Stimulated activated effector memory CD8-positive, alpha-beta T cell treated with anti-CD3 and anti-CD28 coated beads, Interleukin-12 subunit alpha, Interleukin-12 subunit beta, amount 100 ng/mL, for 72 hours (primary cell): ENCODE measurements around the gene PERCC1.

ENCODE experiments used
- ATAC-seq: fragments of 150-1000 bp; cut with Tn5 transposase; 2 replicates; pipeline ENCODE4 v1.10.0; 2021
- DNase-seq, 2 donors: peaks; one replicate each; pipeline ENCODE4 v3.0.0; 2021 to 2022; ENCODE audit warnings: low spot score in 2 of 2
- H3K27ac Mint-ChIP-seq: one replicate; pipeline ENCODE4 v1.8.0; 2022; ENCODE audit warnings: mild to moderate bottlenecking, mixed read lengths
- H3K36me3 Mint-ChIP-seq: one replicate; pipeline ENCODE4 v1.8.0; 2022; ENCODE audit warnings: mild to moderate bottlenecking, mixed read lengths
- H3K4me1 Mint-ChIP-seq: one replicate; pipeline ENCODE4 v1.8.0; 2022; ENCODE audit warnings: mixed read lengths
- H3K4me3 Mint-ChIP-seq: one replicate; pipeline ENCODE4 v1.8.0; 2022; ENCODE audit warnings: mild to moderate bottlenecking, mixed read lengths
- H3K9me3 Mint-ChIP-seq: one replicate; pipeline ENCODE4 v1.8.0; 2022; ENCODE audit warnings: mixed read lengths

Gene PERCC1

DNA sequence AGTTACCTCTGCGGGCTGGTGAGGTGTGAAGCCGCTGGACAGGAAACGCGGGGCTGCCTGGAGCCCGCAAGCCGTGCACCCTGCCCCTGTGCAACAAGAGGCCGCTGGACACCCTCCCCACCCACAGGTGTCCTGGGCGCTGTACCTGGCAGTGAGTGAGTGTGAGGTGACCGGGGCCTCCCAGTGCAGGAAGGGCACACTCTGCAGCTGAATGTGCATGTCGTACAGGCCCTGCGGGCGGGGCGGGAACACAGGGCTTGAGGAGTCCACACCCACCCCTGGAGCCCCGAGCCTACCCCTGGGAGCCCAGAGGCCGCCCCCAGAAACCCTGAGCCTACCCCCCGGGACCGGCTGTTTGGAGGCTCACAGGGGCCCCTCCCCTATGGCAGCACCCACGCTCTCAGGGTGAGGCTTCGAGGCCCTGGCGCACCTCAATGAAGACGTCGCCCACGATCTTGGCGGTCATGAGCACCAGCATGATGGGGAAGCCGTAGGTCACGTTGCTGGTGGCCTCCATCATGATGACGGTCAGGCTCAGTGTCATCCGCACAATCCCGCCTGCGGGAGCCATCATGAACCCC, 17.7 kb downstream of the PERCC1 start:
- H3K9me3 Mint-ChIP-seq = no peaks in the 10 kb centered on the region
- no peak overlapping the region for H3K4me3 Mint-ChIP-seq
- no peak for DNase-seq
- H3K36me3 Mint-ChIP-seq = peaks cover 6% of the 10 kb centered on the region
- ATAC-seq = no peak
- no peaks in the 10 kb centered on the region for H3K4me1 Mint-ChIP-seq
- H3K27ac Mint-ChIP-seq = no peak overlapping the region

DNA sequence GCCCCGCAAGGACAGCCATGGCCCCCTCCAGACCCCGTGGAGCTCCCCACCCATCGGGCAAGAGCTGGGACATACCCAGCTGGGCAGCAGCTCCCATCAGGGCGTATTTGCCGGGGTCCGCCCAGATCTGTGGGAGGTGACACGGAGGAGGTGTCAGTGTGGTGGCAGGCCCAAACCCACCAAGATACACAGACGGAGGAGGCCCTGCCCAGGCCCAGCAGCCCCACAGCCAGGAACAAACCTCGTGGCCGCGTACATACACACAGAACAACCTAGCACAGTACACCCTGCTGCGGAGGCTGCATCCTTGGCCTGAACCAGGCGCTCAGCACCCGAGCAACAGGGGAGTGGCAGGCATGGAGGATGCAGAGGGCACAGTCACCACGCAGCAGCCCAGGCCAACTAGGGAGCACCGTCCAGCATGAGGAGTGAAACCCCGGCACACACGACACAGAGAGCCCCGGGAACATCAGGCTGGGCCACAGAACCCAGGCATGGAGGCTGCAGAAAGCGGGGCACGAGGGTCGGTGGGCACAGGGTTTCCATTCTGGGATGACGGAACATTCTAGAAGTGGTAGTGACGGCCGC, 18.4 kb downstream of the PERCC1 start:
- H3K27ac Mint-ChIP-seq = peak overlapping the region; percentile 32
- ATAC-seq = no peak
- no peak for DNase-seq
- H3K4me1 Mint-ChIP-seq = no peaks in the 10 kb centered on the region
- no peaks in the 10 kb centered on the region for H3K9me3 Mint-ChIP-seq
- H3K4me3 Mint-ChIP-seq = no peak overlapping the region
- peaks cover 6% of the 10 kb centered on the region for H3K36me3 Mint-ChIP-seq

DNA sequence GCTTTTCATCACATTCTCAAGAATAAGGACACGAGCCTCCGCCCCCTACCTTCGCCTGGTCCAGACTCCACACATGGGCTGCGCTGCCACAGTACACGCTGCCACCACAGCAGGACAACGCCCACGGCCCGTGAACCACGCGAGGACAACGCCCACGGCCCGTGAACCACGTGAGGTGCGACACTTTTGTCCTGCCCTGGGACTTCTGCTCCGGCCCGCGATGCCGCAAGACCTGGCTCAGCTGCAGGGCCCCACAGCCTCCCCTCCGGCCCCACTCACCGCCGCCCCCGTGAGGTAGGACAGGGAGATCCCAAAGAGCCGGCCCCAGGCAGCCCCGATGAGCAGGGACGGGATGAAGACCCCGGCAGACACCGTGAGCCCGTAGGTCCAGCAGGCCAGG, 19.3 kb downstream of the PERCC1 start:
- ATAC-seq = no peak
- DNase-seq = no peak
- H3K36me3 Mint-ChIP-seq = peaks cover 6% of the 10 kb centered on the region
- no peak overlapping the region for H3K27ac Mint-ChIP-seq
- no peaks in the 10 kb centered on the region for H3K9me3 Mint-ChIP-seq
- H3K4me3 Mint-ChIP-seq = no peak overlapping the region
- no peaks in the 10 kb centered on the region for H3K4me1 Mint-ChIP-seq

DNA sequence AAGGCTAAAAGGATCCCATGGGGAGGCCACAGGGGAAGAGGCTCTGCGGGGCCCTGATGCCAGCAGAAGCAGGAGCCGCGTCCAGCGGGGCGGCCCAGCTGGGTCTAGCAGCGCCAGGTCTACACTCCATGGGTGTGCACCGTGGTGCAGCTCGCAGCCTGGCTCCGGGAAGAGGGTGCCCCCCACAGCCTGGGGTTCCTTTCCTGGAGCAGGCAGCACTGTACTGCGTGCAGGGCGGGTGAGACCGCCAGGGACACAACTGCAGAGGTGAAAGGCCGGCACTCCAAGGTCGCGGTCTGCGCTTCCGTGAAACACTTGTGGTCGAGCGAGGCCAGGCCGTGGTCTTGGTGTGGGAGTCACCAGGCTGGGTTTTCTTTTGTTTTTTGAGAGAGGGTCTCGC, 20.0 kb downstream of the PERCC1 start:
- DNase-seq = no peak
- no peaks in the 10 kb centered on the region for H3K4me1 Mint-ChIP-seq
- no peak overlapping the region for H3K4me3 Mint-ChIP-seq
- no peak overlapping the region for H3K27ac Mint-ChIP-seq
- ATAC-seq = no peak
- H3K36me3 Mint-ChIP-seq = peaks cover 6% of the 10 kb centered on the region
- no peaks in the 10 kb centered on the region for H3K9me3 Mint-ChIP-seq

DNA sequence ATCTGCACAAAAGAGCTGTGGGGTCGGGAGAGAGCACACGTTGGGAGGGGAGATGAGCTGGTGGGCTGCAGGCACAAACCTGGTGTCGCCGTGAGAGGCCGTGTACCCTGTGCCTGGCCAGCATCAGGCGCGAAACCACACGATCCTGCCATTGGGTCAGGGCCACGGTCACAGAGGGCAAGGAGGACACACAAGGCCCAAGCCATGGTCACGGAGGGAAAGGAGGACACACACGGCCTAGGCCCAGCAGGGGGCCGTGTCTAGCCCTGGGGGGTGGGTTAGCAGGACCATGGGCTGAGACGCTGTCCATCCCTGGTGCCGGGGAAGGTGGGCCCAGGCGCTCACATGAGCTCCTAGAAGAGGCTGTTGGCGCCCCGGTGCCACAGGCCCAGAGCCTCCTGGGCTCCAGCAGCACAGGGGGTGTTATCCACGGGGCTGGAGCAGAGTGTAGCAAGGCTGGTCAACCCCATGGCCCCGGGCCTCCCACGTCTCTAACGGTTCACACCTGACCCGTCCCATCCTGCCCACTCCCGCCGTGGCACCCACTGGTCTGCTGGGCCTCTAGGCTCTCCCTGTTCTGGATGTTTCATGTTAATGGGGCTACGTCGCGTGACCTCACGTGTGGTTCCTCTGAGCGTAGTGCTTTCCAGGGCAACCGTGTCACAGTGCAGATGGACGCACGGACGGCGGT, 21.0 kb downstream of the PERCC1 start:
- Mint-ChIP-seq H3K27ac (peak overlapping the region; percentile 82), H3K4me1 (no peaks in the 10 kb centered on the region), H3K9me3 (no peaks in the 10 kb centered on the region), H3K4me3 (no peak overlapping the region), H3K36me3 (peaks cover 14% of the 10 kb centered on the region)
- no peak for ATAC-seq
- no peak for DNase-seq

DNA sequence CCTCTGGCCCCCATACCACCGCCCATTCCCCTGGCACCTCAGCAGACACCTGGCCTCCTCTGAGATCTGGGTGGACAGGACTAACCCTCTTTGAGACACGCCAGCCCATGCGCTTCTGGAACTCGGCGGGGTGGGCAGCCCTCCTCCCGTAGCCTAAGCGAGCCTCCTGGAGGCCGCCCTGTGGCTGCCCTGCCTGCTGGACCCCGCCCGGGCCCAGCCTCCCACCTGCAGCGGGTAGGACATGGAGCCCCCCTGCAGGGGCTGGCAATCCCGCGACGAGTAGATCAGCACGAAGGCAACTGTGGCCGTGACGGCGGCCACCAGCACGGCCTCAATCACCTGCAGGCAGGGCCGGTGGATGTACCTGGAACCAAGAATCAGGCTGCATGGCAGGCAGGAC, 21.7 kb downstream of the PERCC1 start:
- ATAC-seq (no peak), DNase-seq (no peak)
- Mint-ChIP-seq H3K4me1 (no peaks in the 10 kb centered on the region), H3K36me3 (peaks cover 15% of the 10 kb centered on the region), H3K4me3 (no peak overlapping the region), H3K9me3 (no peaks in the 10 kb centered on the region), H3K27ac (no peak overlapping the region)

DNA sequence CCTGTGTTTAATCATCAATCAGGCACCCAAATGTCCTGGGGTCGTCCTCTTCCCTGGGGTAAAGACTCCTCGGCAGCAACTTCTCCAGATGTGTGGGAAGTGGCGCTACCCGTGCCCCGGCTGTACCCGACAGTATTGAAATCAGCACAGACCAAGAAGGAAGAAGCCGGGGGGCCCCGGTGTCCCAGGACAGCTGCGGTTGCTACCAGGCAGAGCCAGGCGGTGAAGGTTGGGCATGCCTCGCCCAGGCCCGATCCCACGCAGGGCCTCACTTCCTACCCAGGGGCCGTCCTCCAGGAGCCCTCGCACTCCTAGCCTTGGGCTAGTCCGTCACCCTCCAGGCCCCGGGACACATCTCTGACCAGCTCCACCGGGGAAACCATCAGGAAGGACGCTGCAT, 22.4 kb downstream of the PERCC1 start:
- no peak overlapping the region for H3K27ac Mint-ChIP-seq
- no peaks in the 10 kb centered on the region for H3K9me3 Mint-ChIP-seq
- ATAC-seq (no peak), DNase-seq (no peak)
- H3K36me3 Mint-ChIP-seq = peaks cover 20% of the 10 kb centered on the region
- no peak overlapping the region for H3K4me3 Mint-ChIP-seq
- H3K4me1 Mint-ChIP-seq = peaks cover 5% of the 10 kb centered on the region

DNA sequence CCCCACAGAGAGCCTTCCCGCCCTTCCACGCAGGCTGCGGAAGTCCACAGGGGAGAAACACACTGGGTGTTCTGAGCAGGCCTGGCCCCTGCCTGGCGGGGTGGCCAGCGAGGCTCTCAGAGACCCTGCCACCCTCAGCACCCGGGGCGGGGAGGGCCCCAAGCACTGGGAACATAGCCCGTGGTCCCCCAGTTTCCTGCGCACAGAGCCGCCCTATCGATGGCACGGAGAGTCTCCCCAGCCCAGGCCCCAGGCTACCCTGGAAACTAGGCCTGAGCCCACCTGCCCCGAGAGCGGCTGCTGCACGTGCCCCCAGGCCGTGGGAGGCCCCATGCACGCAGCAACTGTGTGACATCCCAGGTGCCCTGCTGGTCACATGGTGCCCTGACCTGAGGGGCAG, 23.7 kb downstream of the PERCC1 start:
- ATAC-seq = no peak
- Mint-ChIP-seq H3K4me3 (no peak overlapping the region), H3K4me1 (peaks cover 14% of the 10 kb centered on the region), H3K9me3 (no peaks in the 10 kb centered on the region), H3K27ac (no peak overlapping the region), H3K36me3 (peaks cover 27% of the 10 kb centered on the region)
- no peak for DNase-seq

DNA sequence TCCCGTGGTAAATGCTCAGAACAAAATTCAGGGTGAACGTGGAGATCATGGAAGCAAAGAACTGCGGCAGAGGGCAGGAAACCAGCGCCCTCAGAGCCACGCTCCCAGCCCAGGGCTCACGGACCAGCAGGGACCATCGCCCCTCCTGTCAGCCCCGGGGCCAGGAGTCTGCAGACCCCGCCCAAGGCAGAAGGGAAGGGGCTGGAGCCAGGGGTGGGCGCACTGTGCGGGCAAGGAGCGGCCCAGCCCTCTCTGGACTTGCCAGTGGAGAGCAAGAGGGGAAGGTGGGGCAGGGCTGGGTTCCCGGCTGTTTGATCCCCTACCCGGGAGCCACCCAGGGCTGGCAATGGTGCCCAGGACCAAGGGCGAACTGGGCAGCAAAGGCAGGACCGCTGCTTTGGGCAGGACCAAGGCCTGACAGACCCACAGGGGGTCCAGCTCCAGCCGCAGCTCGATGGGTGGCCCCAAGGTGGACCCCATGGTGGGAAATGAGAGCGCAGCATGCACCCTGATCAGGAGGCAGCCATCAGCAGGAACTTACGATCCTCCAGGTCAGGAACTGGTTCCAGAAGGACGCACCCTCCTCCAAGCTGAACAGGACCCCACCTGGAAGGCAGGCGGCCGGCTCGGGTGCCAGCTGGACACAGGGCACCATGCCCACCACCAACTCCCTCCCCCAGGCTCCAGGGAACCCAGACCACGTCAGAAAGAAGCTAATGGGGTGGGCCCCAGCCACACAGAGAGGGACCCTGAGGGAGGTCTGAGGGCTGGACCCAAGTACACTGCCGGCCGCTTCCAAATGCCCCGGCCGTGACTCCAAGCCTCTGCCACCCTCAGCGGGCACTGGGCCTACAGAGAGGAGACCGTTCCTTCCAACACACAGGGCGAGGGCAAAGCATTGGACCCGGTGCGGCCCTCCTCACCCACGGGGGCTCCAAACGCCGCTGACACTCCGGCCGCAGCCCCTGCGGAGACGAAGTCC, 24.6 kb downstream of the PERCC1 start:
- peaks cover 14% of the 10 kb centered on the region for H3K4me1 Mint-ChIP-seq
- H3K4me3 Mint-ChIP-seq = no peak overlapping the region
- H3K9me3 Mint-ChIP-seq = no peaks in the 10 kb centered on the region
- peaks cover 22% of the 10 kb centered on the region for H3K36me3 Mint-ChIP-seq
- no peak for ATAC-seq
- DNase-seq = no peak
- H3K27ac Mint-ChIP-seq = no peak overlapping the region

DNA sequence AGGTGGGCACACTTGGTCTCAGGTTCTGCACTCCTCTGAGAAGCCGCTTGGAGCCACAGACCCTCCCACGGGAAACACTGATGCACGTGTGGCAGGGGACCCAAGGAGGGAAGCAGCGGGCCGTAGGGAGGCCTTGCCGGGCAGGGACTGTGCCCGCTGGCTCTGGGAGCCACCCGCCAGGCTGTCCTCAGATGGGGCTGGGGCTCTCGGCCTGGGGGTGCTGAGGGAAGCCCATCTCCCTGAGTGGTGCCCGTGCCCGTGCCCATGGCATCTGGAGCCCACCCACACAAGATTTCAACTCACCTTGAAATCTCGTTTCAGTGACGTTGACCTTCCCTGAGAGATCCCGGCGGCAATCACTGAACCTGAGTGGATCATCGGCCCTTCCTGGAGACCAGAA, 26.1 kb downstream of the PERCC1 start:
- peaks cover 35% of the 10 kb centered on the region for H3K36me3 Mint-ChIP-seq
- no peak overlapping the region for H3K27ac Mint-ChIP-seq
- H3K4me3 Mint-ChIP-seq = no peak overlapping the region
- no peaks in the 10 kb centered on the region for H3K9me3 Mint-ChIP-seq
- no peak for DNase-seq
- ATAC-seq = no peak
- peaks cover 14% of the 10 kb centered on the region for H3K4me1 Mint-ChIP-seq

DNA sequence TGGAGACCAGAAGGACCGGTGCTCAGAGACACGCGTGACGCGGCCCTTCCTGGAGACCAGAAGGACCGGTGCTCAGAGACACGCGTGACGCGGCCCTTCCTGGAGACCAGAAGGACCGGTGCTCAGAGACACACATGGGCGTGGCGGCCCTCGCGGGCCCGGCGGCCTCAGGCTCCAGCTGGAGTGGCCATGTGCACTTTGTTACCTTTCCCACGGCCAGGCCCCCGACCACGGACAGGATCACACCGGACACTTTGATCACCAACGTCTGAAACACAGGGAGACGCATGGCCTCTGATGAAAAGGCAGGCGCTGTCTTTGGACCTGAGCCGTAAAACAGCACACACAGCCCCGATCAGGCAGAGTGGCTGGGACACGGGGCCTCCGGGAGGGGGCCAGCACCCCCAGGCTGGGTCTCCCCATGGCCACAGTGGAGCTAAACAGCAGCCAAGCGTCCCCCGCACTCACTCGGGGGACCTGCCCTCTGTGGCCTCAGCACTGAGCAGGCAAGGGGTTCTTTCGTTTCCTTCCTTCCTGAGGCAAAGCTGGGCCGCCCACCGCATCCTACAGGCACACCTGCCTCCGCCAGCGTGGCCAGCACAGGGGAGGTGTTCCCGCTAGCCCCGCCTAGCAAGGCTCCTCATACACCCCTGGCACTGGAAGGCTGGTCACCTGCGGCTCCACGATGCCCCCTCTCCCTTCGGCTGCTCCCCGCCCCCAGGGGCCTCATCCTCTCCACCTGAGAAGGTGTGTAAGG, 26.8 kb downstream of the PERCC1 start:
- Mint-ChIP-seq H3K36me3 (peaks cover 42% of the 10 kb centered on the region), H3K4me3 (no peak overlapping the region), H3K9me3 (no peaks in the 10 kb centered on the region), H3K27ac (no peak overlapping the region), H3K4me1 (peaks cover 14% of the 10 kb centered on the region)
- DNase-seq (no peak), ATAC-seq (no peak)

DNA sequence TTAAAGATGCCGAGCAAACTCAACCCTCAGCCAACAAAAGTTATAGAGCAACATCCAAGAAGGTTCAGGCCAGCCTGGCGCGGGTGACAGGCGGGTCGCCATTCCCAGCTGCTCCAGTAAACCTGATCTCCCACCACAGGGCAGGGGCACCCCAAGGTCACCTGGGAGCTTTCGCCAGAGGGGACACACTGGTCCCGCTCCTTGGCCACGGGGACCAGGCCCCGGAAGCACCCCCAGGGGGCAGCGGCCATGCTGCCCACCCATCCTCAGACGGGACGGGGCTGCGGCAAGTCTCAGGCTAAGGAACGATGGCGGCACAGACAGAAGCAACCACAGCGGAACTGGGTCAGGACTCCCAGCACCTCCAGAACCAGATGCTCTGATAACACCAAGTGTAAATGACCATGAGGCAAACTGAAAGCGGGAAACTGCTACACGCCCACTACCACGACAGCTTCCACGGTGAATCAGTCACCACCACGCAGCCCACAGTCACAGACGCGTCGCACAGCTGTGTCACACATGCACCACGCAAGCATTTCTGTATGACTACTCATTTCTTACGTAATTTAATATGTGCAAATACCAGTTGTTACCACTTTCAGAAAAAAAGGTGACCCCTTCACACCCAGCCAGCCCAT, 27.6 kb downstream of the PERCC1 start:
- peak overlapping the region; percentile 89 for H3K27ac Mint-ChIP-seq
- no peak overlapping the region for H3K4me3 Mint-ChIP-seq
- H3K36me3 Mint-ChIP-seq = peaks cover 44% of the 10 kb centered on the region
- DNase-seq (peak in 1 of 2 donors; percentile 55), ATAC-seq (peak; percentile 92)
- peaks cover 14% of the 10 kb centered on the region for H3K4me1 Mint-ChIP-seq
- no peaks in the 10 kb centered on the region for H3K9me3 Mint-ChIP-seq

DNA sequence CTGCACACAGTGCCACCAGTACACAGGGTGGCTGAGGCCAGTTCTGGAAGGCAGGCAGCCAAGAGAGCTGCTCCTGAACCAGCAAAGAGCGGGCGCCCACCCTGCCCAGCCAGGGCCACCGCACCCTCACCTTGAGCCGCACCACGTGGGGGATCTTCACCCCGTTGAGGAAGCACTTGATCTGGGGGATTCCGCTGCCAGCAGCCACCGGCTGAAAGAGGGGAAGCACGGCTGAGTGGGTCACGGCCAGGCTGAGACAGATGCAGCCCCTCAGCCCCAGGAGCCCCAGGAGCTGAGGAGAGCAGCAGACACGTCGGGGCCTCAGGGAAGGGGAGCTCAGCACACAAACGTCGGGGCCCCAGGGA, 28.1 kb downstream of the PERCC1 start:
- no peak overlapping the region for H3K4me3 Mint-ChIP-seq
- no peak for DNase-seq

DNA sequence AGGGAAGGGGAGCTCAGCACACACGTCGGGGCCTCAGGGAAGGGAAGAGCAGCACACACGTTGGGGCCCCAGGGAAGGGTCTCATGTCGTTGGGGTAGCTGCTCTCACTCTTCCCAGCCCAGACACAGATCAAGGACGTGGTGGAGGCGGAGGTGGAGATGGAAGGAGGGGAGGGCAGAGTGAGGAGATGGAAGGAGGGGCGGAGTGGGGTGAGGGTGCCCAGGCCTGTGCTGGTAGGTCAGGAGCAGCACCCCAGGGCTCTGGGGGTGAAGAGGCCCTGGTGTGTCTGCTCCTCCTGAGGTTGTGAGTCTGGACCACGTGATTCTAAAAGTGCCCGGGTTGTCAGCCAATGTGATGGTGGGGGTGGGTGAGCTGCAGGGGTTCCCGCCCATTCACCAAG, 29.1 kb downstream of the PERCC1 start:
- ATAC-seq (no peak), DNase-seq (no peak)
- peak overlapping the region; percentile 37 for H3K27ac Mint-ChIP-seq
- peaks cover 51% of the 10 kb centered on the region for H3K36me3 Mint-ChIP-seq
- H3K9me3 Mint-ChIP-seq = no peaks in the 10 kb centered on the region
- peaks cover 14% of the 10 kb centered on the region for H3K4me1 Mint-ChIP-seq
- H3K4me3 Mint-ChIP-seq = no peak overlapping the region

More for the DNA sequence above, 28.1 kb downstream of the PERCC1 start:
- H3K4me1 Mint-ChIP-seq = peaks cover 14% of the 10 kb centered on the region
- ATAC-seq = peak; percentile 11
- H3K9me3 Mint-ChIP-seq = no peaks in the 10 kb centered on the region
- H3K36me3 Mint-ChIP-seq = peaks cover 48% of the 10 kb centered on the region
- H3K27ac Mint-ChIP-seq = peak overlapping the region; percentile 89
